ENCODE results near the gene NTN1. TPM values are rescaled to one million over a fixed set of nuclear protein-coding genes. Genes with fewer than 3 reads are reported as not detected.

NTN1 gene
- total and polyA plus RNA-seq, 2 donors, result 9.7 to 23.9 TPM

DNA sequence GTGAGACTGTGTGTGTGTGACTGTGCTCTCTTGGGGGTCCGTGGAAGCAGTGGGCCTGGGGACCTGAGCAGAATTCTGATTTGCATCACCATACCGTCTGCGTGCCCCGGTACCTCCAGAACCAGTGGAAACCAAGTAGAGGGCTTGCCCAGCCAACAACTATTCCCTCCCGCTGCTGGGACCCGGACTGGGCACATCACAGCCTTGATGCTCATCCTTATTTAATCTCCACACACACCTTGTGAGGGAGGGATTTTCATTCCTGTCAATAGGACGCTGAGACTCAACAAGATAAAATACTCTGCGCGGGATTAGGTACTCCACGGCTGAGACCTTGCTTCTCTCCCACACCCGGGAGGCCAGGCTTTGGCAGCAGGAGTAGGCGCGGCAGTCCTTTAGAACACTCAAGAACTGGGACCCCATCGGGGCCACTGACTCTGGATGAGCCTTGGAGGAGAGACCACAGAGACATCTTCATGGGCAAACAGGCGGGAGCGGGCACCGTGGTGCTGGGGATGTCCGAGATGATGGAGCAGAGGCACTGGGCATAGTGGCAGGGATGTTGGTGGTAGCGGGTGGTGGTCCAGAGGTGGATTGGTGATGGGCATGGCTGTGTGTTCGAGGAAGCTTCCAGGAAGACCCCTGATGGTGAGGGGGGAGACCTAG lies 208.0 kb downstream of the NTN1 start:
- no peaks in the 10 kb centered on the region for H3K36me3 ChIP-seq (ENCODE audit: insufficient read depth)
- H3K4me3 ChIP-seq (ENCODE audit: low read depth, low read length), result no peak overlapping the region
- H3K4me1 ChIP-seq (ENCODE audit: insufficient read depth), result no peaks in the 10 kb centered on the region
- WGBS, result 89% methylated on average over 20 of the region's 20 CpGs
- H3K27ac ChIP-seq (ENCODE audit: low read depth), result no peak overlapping the region
- no peak for DNase-seq (ENCODE audit: extremely low spot score)

DNA sequence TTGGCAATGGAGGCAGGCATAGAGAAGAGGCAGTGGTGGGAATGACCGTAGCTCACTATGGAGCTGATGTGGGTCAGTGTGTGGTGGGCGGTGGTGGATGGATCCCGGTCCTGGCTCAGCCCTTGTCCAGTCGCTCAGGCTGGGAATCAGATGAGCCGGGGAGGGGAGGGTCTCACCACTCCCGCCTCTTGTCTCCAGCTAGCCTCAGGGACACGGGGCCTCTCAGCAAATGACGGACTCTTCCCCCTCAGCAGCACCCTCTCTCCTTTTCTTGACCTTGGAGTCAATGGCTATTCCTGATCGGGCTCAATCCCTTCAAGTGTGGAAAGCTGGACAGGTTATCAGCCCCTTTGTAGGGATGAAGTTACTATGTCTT lies 208.5 kb downstream of the NTN1 start:
- DNase-seq (ENCODE audit: extremely low spot score), result no peak
- WGBS, result 87% methylated on average over 9 of the region's 9 CpGs
- H3K4me3 ChIP-seq (ENCODE audit: low read depth, low read length), result no peak overlapping the region
- no peak overlapping the region for H3K27ac ChIP-seq (ENCODE audit: low read depth)
- no peaks in the 10 kb centered on the region for H3K4me1 ChIP-seq (ENCODE audit: insufficient read depth)
- no peaks in the 10 kb centered on the region for H3K36me3 ChIP-seq (ENCODE audit: insufficient read depth)

DNA sequence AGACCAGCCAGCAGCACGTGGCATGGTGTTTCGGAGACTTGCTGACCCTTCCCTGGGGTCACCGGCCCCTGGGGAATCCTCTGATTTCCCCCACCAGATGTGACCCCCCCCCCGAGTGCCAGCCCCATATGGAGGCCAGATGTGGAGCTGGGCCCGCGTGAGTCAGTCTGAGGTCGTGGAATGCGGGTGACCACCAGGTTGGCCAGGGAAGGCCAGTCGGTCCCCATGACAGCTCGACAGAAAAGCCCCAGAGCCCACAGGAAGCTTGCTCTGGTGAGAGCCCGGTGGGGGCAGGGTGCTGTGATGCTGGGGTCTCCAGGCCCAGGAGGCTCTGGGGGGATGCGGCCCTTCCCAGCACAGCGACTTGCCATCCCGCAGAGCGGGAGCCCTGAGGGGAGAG lies 209.0 kb downstream of the NTN1 start:
- Histone ChIP-seq H3K4me3 (ENCODE audit: low read depth, low read length) (no peak overlapping the region), H3K27ac (ENCODE audit: low read depth) (no peak overlapping the region), H3K36me3 (ENCODE audit: insufficient read depth) (no peaks in the 10 kb centered on the region), H3K4me1 (ENCODE audit: insufficient read depth) (no peaks in the 10 kb centered on the region)
- DNase-seq (ENCODE audit: extremely low spot score), result no peak
- 73% methylated on average over 15 of the region's 15 CpGs for WGBS

DNA sequence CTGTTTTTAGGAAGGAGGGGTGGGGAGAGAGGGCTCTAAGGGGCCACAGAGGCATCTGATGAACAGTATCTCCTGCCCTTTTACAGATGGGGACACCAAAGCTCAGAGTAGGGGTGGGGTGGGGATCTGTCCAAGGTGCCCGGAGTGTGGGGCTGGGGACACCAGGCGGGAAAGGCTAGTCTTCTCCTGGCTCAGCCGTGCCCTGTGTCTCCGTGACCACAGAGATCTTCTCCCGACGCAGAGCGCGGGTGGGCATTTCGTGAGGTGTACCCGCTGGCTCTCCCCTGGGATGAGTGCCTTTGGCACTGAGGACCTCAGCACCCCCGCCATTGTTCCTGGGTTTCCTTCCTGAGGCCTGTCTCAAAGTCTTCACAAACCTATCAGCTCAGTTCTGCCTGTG lies 209.6 kb downstream of the NTN1 start:
- no peak overlapping the region for H3K27ac ChIP-seq (ENCODE audit: low read depth)
- H3K36me3 ChIP-seq (ENCODE audit: insufficient read depth), result no peaks in the 10 kb centered on the region
- H3K4me3 ChIP-seq (ENCODE audit: low read depth, low read length), result no peak overlapping the region
- no peak for DNase-seq (ENCODE audit: extremely low spot score)
- WGBS, result 97% methylated on average over 11 of the region's 11 CpGs
- no peaks in the 10 kb centered on the region for H3K4me1 ChIP-seq (ENCODE audit: insufficient read depth)

DNA sequence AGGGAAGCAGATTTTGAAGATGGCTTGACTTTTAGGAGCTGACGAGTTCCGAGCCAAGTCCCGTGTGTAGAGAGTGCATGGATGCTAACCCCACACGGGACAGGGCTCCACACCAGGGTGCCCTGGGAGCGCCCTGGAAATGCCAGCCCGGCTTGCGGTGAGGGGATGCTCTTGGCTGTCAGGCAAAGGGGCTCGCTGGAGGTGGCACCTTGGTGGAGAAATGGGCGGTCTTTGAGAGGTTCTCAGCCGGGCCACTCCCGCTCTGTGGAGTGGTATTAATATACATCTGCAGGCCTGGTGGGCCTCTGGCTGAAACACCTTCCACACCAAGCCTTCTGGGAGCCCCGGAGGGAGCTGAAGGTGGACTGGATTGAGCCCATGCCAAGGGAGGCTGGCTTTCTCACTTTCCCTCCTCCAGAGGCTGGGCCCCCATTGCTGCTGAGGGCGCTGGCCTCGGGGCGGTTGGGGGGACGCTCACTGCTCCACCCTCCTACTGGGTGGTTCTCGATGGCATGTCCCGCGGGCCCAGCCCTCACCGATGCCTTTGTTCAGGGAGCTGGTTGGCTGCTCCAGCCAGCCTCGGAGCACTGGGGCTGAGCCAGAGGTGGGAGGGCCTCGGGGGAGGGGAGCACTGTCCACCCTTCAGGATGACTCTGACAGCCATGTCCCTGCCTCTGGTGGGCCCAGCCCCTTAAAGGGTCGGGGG lies 210.3 kb downstream of the NTN1 start:
- 84% methylated on average over 23 of the region's 23 CpGs for WGBS
- no peak for DNase-seq (ENCODE audit: extremely low spot score)
- H3K27ac ChIP-seq (ENCODE audit: low read depth), result no peak overlapping the region
- no peak overlapping the region for H3K4me3 ChIP-seq (ENCODE audit: low read depth, low read length)
- no peaks in the 10 kb centered on the region for H3K4me1 ChIP-seq (ENCODE audit: insufficient read depth)
- no peaks in the 10 kb centered on the region for H3K36me3 ChIP-seq (ENCODE audit: insufficient read depth)

DNA sequence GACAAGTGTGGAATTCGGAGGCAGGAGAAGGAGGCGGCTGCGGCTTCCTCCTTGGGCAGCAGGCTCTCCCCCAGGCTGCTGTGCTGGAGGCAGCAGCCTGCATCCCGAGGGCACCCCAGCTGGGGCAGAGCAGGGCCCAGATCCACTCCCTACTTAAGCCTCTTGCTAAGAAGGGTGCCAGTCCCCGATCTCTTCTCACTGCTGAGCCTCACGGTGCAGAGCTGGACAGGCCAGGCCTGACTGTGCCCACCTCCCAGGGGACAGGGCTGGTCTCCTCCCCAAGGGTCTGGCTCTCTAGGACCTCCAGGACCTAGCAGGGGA lies 210.8 kb downstream of the NTN1 start:
- DNase-seq (ENCODE audit: extremely low spot score), result no peak
- Histone ChIP-seq H3K36me3 (ENCODE audit: insufficient read depth) (no peaks in the 10 kb centered on the region), H3K4me1 (ENCODE audit: insufficient read depth) (no peaks in the 10 kb centered on the region), H3K27ac (ENCODE audit: low read depth) (no peak overlapping the region), H3K4me3 (ENCODE audit: low read depth, low read length) (no peak overlapping the region)
- 91% methylated on average over 6 of the region's 6 CpGs for WGBS

DNA sequence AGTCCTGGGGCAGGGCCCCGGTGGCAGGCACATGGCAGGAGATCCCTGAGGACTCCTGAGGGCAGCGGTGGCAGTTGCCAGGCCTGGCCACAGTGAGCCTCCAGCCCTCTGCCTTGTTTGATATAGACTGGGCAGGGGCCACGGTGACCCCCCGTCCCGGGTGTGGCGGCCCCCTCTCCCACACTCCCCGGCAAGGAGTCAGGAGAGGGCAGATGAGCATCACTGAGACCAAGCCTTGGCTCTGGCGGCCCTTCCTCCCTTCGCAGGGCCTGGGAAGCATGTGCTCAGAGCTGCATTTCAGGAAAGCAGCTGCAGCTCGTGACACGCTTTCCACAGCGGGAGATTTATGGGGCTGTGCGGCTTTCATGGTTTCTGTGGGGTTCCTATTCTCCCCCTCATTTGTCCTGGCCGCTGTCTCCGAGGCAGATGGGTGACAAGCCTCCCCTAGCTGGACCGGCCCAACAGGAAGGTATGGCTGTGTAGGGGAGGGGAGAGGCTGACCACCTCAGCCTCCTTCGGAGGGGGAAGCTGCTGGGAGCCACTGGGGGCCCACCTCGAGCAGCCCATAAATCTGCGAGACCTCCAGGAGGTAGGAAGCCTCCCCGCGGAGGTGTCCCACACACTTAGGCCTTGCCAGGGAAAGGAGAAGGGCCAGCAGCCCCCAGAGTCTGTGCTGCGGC lies 211.4 kb downstream of the NTN1 start:
- Histone ChIP-seq H3K4me3 (ENCODE audit: low read depth, low read length) (no peak overlapping the region), H3K36me3 (ENCODE audit: insufficient read depth) (no peaks in the 10 kb centered on the region), H3K4me1 (ENCODE audit: insufficient read depth) (no peaks in the 10 kb centered on the region), H3K27ac (ENCODE audit: low read depth) (peak overlapping the region; percentile 38)
- DNase-seq (ENCODE audit: extremely low spot score), result no peak
- 44% methylated on average over 22 of the region's 22 CpGs for WGBS

DNA sequence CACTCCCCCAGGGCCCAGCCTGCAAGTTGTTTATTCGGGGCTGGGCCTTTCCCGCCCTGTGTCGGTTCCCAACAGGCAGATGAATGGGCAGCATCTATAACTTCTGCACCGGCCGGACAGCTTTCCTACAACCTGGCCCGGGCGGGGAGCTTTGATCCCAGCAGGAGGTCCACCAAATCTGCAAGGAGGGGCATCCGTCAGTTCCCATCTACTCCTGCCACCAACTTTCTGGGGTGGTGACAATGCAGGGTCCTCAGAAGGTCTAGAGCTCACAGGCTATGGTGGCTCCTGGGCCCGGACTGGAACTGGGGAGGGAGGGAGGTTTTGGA lies 211.9 kb downstream of the NTN1 start:
- peak overlapping the region; percentile 38 for H3K27ac ChIP-seq (ENCODE audit: low read depth)
- no peaks in the 10 kb centered on the region for H3K36me3 ChIP-seq (ENCODE audit: insufficient read depth)
- no peak for DNase-seq (ENCODE audit: extremely low spot score)
- no peak overlapping the region for H3K4me3 ChIP-seq (ENCODE audit: low read depth, low read length)
- WGBS, result 63% methylated on average over 9 of the region's 9 CpGs
- no peaks in the 10 kb centered on the region for H3K4me1 ChIP-seq (ENCODE audit: insufficient read depth)

DNA sequence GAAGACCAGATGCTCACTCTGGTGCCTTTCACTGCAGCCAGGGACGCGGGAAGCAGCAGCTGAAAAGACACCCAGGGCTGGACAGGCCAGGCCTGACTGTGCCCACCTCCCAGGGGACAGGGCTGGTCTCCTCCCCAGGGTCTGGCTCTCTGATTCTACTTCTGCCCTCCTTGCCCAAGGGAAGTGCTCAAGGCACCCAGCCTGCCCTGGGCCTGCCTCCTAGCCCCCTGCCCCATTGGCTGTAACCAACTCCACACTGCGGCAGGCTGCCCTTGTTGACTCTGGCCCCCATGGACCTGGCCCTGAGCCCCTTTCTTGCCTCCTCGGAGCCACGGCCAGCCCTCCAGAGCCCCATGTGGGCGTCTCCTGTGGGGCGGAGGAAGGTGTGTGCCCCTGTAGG lies 212.5 kb downstream of the NTN1 start:
- WGBS, result 94% methylated on average over 7 of the region's 7 CpGs
- Histone ChIP-seq H3K4me3 (ENCODE audit: low read depth, low read length) (no peak overlapping the region), H3K36me3 (ENCODE audit: insufficient read depth) (no peaks in the 10 kb centered on the region), H3K4me1 (ENCODE audit: insufficient read depth) (no peaks in the 10 kb centered on the region), H3K27ac (ENCODE audit: low read depth) (no peak overlapping the region)
- DNase-seq (ENCODE audit: extremely low spot score), result no peak

DNA sequence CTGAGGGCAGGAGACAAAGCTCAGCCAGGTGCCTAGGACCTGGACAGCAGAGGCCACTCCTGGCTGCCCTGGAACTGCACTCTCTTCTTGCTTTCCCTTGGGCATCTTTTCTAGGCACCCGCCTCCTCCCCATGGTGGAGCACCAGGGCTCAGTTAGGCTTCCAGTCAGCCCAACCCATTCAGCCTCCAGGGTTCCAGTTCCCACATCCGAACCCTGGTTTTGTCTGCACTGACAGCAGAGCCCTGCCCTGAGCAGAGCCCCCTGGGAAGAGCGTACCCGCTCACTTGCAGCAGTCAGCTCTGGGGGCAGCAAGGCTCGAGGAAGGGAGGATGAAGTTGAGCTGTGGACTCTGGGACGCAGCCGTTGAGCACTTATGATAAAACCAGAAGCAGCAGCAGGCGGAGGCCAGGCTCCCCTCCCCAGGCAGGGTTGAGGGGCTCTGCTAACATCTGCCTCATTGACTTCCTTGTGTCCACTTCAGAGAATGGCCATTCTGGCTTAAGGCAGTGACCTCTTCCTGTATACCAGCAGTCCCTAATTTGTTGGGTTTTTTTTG lies 213.2 kb downstream of the NTN1 start:
- DNase-seq (ENCODE audit: extremely low spot score), result no peak
- Histone ChIP-seq H3K4me1 (ENCODE audit: insufficient read depth) (no peaks in the 10 kb centered on the region), H3K27ac (ENCODE audit: low read depth) (no peak overlapping the region), H3K4me3 (ENCODE audit: low read depth, low read length) (no peak overlapping the region), H3K36me3 (ENCODE audit: insufficient read depth) (no peaks in the 10 kb centered on the region)
- WGBS, result 82% methylated on average over 8 of the region's 8 CpGs

DNA sequence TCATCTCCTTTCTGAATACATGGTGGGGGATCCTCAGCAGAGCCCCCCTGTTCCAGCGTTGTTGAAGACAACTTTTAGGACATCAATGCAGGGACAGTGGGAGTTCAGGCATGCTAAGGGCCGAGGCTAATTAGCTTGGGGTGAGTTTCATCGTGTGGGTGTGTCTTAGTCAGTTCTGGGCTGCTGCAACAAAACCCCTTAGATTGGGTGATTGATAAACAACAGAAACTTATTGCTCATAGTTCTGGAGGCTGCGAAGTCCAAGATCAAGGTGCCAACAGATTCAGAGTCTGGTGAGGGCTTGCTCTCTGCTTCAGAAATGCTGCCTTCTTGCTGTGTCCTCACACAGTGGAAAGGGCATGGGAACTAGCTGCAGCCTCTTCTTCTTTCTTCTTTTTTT lies 214.0 kb downstream of the NTN1 start:
- Histone ChIP-seq H3K4me1 (ENCODE audit: insufficient read depth) (no peaks in the 10 kb centered on the region), H3K27ac (ENCODE audit: low read depth) (no peak overlapping the region), H3K36me3 (ENCODE audit: insufficient read depth) (no peaks in the 10 kb centered on the region), H3K4me3 (ENCODE audit: low read depth, low read length) (no peak overlapping the region)
- 88% methylated on average over 4 of the region's 4 CpGs for WGBS
- no peak for DNase-seq (ENCODE audit: extremely low spot score)

DNA sequence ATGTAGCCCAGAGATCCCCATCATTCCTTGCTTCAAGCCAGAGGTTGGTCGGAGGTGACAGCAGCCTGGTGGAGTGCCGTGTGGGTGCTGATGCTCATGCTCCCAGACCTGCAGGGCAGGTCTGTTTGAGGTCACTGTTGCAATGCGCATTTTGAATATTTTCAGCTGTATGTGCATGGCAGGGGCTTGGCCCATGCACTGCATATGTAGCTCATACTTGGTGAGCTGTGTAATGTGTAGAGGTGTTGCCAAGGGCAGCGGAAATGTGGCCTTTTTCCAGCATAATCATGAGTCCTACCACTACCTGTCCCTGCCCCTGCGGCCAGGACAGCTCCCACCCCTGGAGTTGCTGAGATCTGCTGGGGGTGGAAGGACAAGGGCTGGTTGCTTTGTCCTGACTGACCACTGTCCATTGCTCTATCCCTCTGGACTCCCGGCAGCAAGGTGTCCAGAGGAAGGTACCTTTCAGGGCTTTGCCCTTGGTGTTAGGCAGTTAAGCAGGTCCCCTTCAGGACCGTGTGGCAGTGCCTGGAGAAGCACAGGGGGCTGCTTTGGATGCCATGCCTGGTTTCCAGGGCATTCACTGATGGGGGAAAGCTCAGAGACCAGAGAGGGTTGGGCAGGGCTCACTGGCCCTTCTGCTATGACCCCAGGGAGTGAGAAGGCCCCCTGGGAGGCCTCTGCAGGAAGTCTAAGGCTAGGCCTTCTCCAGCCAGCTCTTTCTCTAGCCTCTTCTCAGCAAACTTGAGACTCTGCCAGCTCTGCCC lies 215.2 kb downstream of the NTN1 start:
- Histone ChIP-seq H3K4me1 (ENCODE audit: insufficient read depth) (peaks cover 1% of the 10 kb centered on the region), H3K27ac (ENCODE audit: low read depth) (no peak overlapping the region), H3K36me3 (ENCODE audit: insufficient read depth) (no peaks in the 10 kb centered on the region), H3K4me3 (ENCODE audit: low read depth, low read length) (no peak overlapping the region)
- 90% methylated on average over 7 of the region's 7 CpGs for WGBS
- no peak for DNase-seq (ENCODE audit: extremely low spot score)

DNA sequence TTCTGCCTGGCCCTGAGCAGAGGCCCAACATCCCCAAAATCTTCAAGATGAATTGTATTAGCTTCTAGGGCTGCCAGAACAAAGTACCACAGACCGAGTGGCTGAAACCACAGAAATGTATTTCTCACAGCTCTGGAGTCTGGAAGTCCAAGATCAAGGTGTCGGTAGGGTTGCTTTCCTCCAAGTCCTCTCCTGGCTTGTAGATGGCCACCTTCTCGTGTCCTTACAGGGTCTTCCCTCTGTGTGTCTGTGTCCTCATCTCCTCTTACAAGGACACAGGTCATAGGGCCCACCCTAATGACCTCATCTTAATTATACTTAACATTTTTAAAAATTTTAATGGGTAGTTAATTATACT lies 215.7 kb downstream of the NTN1 start:
- Histone ChIP-seq H3K36me3 (ENCODE audit: insufficient read depth) (no peaks in the 10 kb centered on the region), H3K4me3 (ENCODE audit: low read depth, low read length) (no peak overlapping the region), H3K4me1 (ENCODE audit: insufficient read depth) (peaks cover 1% of the 10 kb centered on the region), H3K27ac (ENCODE audit: low read depth) (no peak overlapping the region)
- DNase-seq (ENCODE audit: extremely low spot score), result no peak
- 97% methylated on average over 3 of the region's 3 CpGs for WGBS
